Mammary epithelial cell (primary cell): Measurements from ENCODE around the gene TPSD1.

Experiments used
- EZH2 ChIP-seq: IDR thresholded peaks from 2 replicates; pipeline ENCODE4 v1.6.1; 2012; ENCODE audit warnings: low read length, inconsistent platforms, borderline replicate concordance
- TF ChIP-seq, protein P1 (sequence below), 2 donors: IDR thresholded peaks in 1 of 2; conservative IDR thresholded peaks in 1 of 2; 2 replicates each; pipeline ENCODE4 v1.5.1; 2011 to 2012; ENCODE audit warnings: inconsistent platforms in 2 of 2, low read length in 2 of 2, mild to moderate bottlenecking in 2 of 2, control low read depth in 1 of 2, low read depth in 1 of 2; ENCODE audit not compliant: insufficient read depth in 1 of 2; ENCODE audit errors: extremely low read depth in 1 of 2

DNA sequence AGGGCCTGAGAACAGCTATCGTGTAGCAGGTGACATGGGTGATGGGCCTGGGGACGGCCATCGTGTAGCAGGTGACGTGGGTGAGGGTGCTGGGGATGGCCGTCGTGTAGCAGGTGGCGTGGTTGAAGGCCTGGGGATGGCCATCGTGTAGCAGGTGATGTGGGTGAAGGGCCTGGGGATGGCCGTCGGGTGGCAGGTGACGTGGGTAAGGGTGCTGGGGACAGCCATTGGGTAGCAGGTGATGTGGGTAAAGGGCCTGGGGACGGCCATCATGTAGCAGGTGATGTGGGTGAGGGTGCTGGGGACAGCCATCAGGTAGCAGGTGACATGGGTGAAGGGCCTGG, 15.5 kb downstream of the TPSD1 start:
- TF ChIP-seq, protein P1, sequence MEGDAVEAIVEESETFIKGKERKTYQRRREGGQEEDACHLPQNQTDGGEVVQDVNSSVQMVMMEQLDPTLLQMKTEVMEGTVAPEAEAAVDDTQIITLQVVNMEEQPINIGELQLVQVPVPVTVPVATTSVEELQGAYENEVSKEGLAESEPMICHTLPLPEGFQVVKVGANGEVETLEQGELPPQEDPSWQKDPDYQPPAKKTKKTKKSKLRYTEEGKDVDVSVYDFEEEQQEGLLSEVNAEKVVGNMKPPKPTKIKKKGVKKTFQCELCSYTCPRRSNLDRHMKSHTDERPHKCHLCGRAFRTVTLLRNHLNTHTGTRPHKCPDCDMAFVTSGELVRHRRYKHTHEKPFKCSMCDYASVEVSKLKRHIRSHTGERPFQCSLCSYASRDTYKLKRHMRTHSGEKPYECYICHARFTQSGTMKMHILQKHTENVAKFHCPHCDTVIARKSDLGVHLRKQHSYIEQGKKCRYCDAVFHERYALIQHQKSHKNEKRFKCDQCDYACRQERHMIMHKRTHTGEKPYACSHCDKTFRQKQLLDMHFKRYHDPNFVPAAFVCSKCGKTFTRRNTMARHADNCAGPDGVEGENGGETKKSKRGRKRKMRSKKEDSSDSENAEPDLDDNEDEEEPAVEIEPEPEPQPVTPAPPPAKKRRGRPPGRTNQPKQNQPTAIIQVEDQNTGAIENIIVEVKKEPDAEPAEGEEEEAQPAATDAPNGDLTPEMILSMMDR (conservative IDR thresholded peaks at IDR 0.05 in 1 of 2, IDR thresholded peaks at IDR 0.05 in 1 of 2; ENCODE audit: extremely low read depth in 1 of 2, insufficient read depth in 1 of 2, low read depth in 1 of 2, low read length in 2 of 2), result no peak
- TF ChIP-seq EZH2, result no peak
